ENCODE measurements around the gene MUC13.

Gene MUC13

DNA sequence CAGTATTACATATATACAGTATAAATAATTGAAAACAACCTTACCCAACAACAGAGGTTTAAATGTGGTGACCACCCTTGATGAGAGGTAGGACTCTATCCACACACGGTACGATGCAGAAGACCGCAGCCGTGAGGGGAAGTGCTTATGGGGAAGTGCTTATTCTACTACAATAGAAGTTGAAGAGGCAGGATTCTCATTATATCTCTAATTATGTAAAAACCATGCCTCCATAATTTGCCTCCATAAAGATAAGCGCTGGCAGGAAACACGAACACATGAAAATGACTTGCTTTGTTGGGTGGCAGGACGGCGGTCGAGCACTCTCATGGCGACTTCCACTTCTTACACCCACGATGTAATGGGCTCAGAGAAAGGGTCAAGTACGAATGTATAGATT is 7.2 kb upstream of the MUC13 start:
- DNase-seq, result no peak

DNA sequence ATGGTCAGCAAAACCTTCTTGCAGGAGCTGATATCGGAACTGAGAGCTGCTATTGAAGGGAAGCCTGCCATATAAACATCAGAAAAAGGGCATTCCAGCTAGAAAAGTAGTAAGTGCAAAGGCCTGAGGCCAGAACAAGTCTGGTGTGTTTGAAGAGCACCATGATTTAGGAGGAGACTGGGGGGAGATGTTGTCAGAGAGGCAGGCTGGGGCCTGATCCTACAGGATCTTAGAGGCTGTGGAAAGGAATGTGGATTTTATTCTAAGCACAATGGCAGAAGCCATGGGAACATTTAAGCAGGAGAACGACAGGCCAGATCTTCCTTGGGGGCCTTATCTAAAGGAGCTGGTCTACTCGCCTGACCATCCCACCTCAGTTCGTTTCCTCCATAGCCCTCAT is 5.1 kb upstream of the MUC13 start:
- DNase-seq, result no peak

DNA sequence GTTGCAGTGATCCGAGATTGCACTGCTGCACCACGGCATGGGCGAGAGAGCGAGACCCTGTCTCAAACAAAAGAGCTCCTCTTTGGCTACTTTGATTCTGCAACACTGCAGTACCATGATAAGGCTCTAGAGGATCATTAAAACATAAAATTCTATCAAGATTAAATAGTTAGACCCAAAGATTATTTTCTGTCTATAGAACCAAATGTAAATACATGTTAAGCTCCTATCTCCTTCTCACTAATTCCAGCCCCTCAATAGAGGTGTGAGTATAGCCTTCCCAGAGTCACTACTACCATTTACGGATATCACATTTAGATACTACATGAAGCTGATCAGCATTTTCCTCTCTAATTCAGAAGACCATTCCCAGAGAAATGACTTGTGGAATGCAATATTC is 4.3 kb upstream of the MUC13 start:
- no peak for DNase-seq

- no peak for DNase-seq
These were observed 2.5 kb upstream of the MUC13 start for GRCh38 chr3:124937049-124937448.

- no peak for DNase-seq
These were observed 1.4 kb upstream of the MUC13 start for GRCh38 chr3:124935794-124936542.

DNA sequence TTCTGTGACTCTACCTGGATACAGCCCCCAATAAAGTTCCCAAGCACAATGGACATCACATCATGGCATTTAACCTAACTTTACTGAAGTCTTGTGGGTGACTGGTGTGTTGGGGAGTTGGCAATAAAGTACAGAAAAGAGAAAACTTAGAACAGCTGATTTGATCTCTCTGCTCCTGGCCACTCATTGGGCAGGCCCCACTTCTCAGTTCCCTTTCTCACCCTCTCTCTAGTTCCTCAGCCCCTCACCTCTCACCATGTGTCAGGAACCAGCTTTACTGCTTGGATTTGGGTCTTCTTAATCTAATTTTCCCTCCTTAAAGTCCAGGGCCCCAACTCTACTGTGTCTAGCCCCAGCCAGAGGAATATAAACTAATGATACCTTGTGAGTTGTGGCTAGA is 713 bp upstream of the MUC13 start:
- no peak for DNase-seq

DNA sequence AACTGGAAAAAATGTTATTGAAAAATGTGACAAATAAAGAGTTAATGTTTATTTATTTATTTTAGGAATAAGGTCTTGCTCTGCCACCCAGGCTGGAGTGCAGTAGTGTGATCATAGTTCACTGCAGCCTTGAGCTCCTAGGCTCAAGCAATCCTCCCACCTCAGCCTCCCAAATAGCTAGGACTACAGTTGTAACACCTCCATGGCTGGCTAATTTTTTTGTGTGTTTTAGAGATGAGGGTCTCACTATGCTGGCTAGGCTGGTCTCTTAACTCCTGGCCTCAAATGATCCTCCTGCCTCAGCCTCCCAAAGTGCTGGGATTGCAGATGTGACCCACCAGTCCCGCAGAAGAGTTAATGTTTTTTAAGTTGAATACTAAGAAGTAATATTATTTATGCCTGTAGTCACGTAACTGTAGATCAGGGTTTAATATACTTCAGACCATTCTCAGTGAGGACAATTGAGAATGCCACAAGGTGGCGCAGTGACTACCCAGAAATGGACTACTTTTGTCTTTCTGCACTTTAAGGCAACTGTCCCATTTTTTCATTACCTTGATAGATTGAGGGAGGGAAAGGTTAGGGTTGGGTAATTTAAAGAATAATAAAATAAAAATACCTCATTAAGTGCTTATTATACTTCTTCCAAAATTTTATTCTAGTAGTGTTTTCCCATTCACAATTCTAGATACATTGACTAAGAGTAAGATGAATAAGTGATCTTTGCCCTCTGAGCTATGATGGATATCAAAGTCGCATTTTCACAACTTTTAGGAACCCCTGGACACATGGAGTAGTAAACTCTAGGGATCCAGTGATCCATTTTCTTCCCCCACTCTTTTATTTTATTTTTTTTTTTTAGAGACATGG is 6.0 kb downstream of the MUC13 start:
- peak; percentile 20 for DNase-seq

- DNase-seq, result no peak
These were observed 6.9 kb downstream of the MUC13 start for GRCh38 chr3:124927574-124928045.

DNA sequence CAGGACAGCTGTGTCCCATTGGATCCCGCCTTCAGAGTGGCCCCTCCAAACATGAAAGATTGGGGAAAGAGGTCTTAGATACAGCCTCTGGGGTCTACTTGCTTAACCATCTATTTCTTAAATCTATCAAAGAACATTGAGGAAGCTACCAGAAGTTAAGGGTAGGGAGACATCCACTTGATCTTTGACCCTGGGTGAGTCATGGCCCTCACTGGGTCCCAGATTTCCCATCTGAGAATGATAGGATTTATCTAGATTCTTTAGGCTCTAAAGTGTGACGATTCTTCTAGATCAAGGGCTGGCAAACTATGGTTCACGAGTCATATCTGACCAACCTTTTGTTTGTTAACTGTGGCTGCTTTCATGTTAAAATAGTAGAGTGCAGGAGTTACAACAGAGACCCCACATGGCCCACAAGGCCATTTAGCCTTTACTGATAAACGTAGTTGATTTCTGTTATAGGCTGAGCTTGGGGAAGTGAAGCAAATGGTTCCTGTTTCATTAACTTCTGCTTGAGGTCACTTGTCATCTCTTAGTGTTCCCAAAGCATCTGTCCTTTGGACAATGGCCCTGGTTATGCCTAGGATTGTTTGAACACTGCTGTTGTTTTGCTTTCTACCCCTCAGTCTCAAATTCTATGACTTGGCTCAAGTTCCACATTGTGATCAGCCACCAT is 8.0 kb downstream of the MUC13 start:
- no peak for DNase-seq

DNA sequence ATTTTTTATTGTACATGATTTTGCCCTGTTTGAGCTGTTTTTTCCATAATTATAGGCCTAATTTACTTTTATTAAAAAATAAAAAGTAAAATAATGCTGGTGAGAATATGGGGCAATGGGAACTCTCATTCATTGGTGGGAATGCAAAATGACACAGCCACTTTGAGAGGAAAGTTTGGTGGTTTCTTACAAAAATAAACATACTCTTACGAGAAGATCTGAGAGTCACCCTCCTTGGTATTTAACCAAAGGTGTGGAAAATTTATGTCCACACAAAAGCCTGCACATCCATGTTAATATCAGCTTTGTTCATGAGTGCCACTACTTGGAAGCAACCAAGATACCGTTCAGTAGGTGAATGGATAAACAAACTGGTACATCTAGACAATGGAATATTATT is 9.8 kb downstream of the MUC13 start:
- DNase-seq, result no peak

DNA sequence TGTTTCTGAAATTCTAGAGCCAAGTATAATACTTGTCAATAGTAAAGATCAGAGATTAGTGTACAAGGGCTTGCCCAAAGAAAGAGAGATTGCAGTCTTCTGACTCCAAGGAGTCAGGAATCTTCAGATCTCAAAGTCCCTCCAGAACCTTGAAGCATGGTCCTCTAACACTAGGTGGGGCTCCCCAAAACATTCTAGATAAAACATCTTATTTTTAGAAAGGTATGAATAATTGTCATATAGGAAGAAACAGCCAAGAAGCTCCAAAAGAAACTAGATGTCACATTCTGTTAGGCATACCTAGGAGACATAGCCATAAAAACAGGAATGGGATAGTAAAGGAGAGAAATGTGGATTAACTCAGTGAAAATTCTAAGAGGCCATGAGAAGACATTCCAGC is 10.7 kb downstream of the MUC13 start:
- DNase-seq, result no peak

- no peak for DNase-seq
These were observed 13.8 kb downstream of the MUC13 start for GRCh38 chr3:124920718-124921117.

DNA sequence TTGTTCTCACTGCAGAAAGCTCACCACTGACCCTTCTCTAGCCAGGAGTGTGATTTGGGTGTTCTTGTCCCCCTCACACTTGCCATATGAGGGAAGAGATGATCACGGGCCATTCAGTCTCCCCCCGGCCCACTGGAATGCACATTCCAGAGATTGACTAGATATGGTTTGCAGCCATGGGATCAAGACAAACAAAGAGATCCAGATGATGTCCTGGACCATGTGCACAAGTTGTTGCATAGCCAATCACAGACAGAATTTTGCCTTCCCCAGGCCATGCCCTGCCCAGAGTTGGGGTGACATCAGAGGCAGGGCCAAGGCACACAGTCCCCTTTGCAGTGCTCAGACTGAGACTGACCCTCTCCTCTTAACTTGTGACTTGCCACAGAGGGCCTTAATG is 14.8 kb downstream of the MUC13 start:
- no peak for DNase-seq

- DNase-seq, result no peak
These were observed 16.0 kb downstream of the MUC13 start for GRCh38 chr3:124918524-124918923.

DNA sequence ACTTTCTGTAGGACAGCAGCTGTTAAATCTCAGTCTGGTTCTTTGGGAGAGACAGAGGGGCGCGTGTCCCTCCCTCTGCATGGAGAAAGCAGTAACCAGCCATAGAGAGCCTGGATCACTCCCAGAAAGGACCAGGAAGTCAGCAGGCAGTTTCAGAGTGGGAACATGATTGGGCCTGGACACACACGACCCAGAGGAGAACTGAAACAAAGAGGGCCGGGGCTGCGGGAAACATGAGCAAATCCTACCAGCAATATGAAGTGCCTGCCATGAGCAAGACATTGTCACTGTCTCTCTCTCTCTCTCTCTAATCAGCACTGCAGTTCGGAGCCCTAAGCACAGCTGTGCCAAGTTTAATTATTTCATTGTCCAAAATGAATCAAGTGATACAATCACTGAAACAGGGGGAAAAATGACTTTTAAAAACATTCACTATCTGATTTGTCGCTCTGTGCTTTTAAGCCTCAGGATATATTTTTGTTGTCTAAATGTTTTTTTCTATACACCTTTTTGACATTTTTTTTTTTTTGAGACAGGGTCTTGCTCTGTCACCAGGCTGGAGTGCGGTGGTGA is 17.6 kb downstream of the MUC13 start:
- no peak for DNase-seq

DNA sequence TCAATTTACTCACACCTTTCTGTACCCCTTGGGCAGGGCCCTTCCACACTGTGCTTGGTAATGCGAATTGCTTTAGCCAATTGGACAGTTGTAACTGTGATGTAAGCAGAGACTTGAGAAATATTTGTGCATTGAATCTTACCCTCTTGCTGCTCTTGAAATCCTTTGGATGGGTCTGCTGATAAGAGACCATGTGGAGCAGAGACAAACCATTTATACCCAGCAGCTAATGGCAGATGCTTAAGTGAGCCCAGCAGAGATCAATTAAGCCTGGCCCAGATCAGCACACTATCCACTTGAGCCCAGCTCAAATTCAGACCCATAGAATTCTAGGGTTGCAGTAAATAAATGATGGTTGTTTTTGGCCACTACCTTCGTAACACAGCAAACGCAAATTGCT is 19.3 kb downstream of the MUC13 start:
- no peak for DNase-seq

- DNase-seq, result no peak
These were observed 26.6 kb downstream of the MUC13 start for GRCh38 chr3:124907957-124908356.

DNA sequence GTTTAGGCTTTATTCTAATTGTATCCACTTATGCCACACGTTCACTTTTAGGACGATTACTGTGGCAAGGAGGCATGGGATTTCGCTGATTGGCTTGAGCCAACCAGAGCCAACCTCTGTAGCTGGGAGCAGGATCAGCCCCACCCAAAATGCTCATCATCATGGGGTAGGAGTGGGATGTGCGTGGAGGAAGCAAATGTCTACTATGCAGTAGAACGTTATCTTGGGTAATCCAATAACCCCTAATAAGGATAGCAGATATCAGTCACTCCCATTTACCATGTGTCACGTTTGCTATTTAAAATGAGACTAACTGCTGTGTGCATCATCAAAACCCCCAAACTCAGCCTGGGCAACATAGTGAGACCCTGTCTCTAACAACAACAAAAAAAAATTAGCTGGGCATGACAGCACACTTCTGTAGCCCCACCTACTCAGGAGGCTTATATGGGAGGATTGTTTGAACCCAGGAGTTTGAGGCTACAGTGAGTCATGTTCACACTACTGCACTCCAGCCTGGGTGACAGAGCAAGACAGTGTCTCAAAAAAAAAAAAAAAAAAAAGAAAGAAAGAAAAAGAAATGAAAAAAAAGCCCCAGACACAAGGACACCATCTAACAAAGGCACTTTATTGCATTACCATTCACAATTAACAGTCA is 29.6 kb downstream of the MUC13 start:
- no peak for DNase-seq

GRCh38 chr3:124903896-124904834 is 30.4 kb downstream of the MUC13 start:
- no peak for DNase-seq

- no peak for DNase-seq
These were observed 37.6 kb downstream of the MUC13 start for GRCh38 chr3:124896824-124897526.

DNA sequence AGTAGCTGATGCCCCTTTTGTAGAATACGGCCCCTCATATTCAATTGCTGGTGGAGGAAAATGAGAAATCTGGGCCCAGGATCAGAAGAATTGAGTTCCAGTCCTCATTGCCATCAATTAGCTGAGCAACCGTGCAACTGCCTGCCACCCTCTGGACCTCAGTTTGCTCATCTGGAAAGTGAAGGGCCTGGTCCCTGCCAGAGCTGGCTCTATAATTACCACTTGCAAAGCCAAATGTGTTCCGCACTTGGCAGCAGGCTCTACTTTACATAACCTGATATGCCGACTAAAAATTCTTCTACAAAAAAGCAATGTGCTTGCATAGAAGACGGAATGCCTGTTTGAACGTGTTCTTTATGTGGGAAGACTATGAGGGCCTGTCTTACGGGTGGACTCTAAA is 38.8 kb downstream of the MUC13 start:
- no peak for DNase-seq

All from retina (tissue), 1 donor.